Activated naive CD8-positive, alpha-beta T cell (primary cell): ENCODE measurements around the gene RABAC1.
"Not testable (repeated sequence)": the region's sequence is repeated elsewhere in the genome, so short reads cannot be mapped to it uniquely, and the experiment has no call there.

ENCODE experiments used
- H3K27ac Mint-ChIP-seq: one replicate; pipeline ENCODE4 v1.8.0; 2021; ENCODE audit warnings: mixed read lengths
- H3K27me3 Mint-ChIP-seq: one replicate; pipeline ENCODE4 v1.8.0; 2021; ENCODE audit warnings: mixed read lengths
- H3K36me3 Mint-ChIP-seq: one replicate; pipeline ENCODE4 v1.8.0; 2021; ENCODE audit warnings: mixed read lengths
- H3K4me1 Mint-ChIP-seq: one replicate; pipeline ENCODE4 v1.8.0; 2021; ENCODE audit warnings: low read depth, mixed read lengths
- H3K4me3 Mint-ChIP-seq: one replicate; pipeline ENCODE4 v1.8.0; 2021; ENCODE audit warnings: mild to moderate bottlenecking, mixed read lengths
- H3K9me3 Mint-ChIP-seq: one replicate; pipeline ENCODE4 v1.8.0; 2021; ENCODE audit warnings: low read depth, mixed read lengths

The RABAC1 gene

DNA sequence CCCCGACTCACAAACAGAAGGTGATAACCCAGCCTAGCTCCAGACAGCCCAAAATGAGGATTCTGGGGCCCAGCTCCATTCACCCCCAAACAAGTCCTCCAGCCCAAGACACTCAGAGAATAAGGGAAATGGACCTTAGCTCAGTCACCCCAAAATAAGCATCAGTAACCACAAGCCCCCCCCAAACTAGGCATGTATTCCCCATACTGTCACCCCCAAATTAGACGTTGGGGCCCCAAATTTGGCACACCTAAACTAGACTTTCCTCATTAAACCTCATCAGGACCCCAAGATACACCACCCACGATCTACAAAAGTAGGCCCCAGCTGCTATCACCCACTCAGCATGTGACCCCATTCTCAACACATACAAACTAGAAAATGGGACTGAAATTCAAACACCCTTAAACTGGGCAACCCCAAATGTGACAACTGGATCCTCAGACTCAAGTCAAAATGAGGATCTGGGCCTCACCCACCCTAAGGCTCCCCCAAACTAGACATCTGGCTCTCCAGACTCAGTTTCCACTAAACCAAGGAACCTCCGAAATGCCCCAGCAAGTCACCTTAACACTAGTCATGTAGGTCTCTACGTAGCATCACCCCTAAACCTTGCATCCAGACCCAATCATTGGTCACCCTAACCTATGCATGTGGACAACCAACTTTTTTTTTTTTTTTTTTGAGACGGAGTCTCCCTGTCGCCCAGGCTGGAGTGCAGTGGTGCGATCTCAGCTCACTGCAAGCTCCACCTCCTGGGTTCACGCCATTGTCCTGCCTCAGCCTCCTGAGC is 17.5 kb downstream of the RABAC1 start:
- no peaks in the 10 kb centered on the region for H3K36me3 Mint-ChIP-seq
- peak overlapping the region; percentile 64 for H3K4me3 Mint-ChIP-seq
- H3K9me3 Mint-ChIP-seq, result no peaks in the 10 kb centered on the region
- H3K27ac Mint-ChIP-seq, result peak overlapping the region; percentile 72
- no peaks in the 10 kb centered on the region for H3K27me3 Mint-ChIP-seq
- H3K4me1 Mint-ChIP-seq, result peaks cover 45% of the 10 kb centered on the region

DNA sequence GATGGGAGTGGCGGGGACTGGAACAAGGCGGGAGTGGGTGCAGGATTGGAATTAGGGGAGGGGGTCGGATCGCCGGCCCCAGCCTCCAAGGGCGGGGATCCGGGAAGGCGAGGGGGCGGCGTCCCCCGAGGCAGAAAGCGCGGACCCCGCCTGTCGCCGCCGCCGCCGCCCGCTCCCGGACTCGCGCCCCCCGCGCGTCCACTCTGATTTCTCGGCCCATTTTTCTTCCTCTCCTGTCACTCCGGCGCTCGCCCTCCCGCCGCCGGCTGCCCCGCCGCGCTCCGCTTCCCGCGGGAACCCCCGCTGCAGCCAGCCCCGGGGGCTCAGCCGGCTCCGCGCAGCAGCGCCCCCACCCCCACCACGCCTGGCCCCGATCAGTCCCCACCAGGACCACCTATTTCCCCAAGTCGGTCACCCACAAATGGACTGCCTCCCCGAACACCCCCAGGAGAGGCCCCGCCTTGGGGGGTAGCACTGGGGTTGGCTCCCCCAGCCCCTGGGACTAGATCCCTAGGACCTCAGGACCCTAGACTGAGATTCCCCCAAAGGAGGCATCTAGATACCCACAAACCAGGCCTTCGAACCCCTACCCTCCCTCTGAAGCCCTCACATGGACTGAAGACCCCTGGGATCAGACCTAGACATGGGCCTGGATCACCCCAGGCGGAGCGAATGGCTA is 18.3 kb downstream of the RABAC1 start:
- H3K27ac Mint-ChIP-seq, result peak overlapping the region; percentile 90
- H3K36me3 Mint-ChIP-seq, result no peaks in the 10 kb centered on the region
- H3K4me3 Mint-ChIP-seq, result peak overlapping the region; percentile 89
- H3K27me3 Mint-ChIP-seq, result no peaks in the 10 kb centered on the region
- no peaks in the 10 kb centered on the region for H3K9me3 Mint-ChIP-seq
- peaks cover 44% of the 10 kb centered on the region for H3K4me1 Mint-ChIP-seq

DNA sequence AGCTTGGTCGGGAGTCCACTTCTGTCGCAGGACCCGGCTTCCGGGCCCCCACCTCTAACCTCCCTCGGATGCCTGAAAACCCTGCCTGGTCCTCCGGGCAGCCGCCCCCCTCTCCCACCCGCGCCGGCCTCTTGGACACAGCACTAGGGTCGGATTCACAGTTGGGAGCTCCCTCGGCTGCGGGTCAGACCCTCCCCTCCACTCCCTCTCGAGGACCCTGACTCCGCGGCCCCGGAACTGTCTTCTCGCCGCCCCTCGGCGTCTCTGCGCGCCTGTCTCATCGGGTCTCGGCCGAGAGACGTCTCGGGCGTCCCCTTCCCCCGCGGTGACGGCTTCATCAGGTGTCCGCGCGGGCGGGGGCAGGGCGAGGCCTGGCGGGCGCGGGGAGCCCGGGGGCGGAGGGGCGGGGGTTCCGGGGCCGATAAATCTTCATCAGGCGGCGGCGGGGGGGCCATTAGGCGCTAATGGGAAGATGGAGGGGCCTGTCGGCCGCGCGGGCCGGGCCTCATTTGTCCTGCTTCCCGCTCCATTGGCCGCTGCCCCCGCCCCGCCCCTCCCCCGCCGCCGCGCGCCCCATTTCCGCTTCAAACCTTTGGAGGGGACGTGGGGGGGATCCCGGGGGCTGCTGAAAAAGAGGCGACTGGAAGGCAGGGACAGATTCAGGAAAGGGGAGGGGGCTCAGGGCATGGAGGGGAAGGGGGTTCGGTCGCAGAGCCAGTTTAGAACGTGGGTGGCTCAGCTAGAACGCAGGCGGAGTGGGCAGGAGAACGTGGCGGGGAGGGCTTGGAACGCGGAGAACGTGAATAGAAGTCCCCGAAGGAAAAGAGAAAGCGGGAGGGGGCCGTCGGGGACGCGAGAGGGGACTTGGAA is 19.0 kb downstream of the RABAC1 start:
- peak overlapping the region; percentile 90 for H3K27ac Mint-ChIP-seq
- H3K4me1 Mint-ChIP-seq, result peaks cover 40% of the 10 kb centered on the region
- H3K36me3 Mint-ChIP-seq, result no peaks in the 10 kb centered on the region
- no peaks in the 10 kb centered on the region for H3K9me3 Mint-ChIP-seq
- H3K27me3 Mint-ChIP-seq, result no peaks in the 10 kb centered on the region
- H3K4me3 Mint-ChIP-seq, result peak overlapping the region; percentile 89

DNA sequence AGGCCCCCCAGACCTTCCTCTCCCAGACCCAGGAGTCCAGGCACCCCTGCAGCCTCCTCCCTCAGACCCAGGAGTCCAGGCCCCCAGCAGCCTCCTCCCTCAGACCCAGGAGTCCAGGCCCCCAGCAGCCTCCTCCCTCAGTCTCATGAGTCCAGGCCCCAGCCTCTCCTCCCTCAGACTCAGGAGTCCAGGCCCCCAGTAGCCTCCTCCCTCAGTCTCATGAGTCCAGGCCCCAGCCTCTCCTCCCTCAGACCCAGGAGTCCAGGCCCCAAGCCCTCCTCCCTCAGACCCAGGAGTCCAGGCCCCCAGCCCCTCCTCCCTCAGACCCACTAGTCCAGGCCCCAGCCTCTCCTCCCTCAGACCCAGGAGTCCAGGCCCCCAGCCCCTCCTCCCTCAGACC is 19.9 kb downstream of the RABAC1 start:
- H3K4me3 Mint-ChIP-seq, H3K9me3 Mint-ChIP-seq, H3K27me3 Mint-ChIP-seq, H3K36me3 Mint-ChIP-seq, H3K27ac Mint-ChIP-seq: not testable (repeated sequence)
- H3K4me1 Mint-ChIP-seq, result peaks cover 40% of the 10 kb centered on the region

DNA sequence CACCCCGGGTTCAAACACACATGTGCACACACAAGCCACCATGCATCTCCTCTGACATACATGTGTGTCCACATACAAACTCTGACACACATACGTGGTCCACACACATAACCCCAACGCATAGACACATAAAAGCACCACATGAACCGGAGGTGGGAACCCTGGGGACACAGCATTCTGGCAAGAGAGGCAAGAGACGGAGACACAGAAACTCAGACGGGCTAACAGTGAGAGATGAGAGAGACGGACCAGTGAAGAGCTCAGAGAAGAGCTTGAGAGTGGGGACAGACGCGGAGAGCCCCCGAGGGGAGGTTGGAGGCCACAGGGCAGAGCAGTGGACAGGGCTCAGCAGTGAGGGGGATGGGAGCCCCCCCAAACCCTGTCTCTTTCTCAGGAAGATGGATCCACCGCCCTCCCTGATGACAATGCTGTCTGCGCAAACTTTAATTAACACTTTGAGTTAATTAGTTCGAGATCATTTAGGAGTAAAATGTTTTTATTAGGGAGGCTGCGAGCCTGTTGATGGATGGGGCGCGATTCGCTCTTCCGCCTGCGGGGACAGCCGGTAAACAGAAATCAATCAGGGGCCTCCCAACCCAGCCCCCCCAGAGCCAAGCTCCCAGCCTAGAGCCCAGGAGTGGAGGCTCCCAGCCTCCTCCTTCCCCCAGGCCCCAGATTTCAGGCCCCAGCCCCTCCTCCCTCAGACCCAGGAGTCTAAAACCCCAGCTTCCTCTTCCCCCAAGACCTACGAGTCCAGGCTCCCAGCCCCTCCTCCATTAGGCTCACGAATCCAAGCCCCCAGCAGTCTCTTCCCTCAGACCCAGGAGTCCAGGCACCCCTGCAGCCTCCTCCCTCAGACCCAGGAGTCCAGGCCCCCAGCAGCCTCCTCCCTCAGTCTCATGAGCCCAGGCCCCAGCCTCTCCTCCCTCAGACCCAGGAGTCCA is 21.3 kb downstream of the RABAC1 start:
- peaks cover 46% of the 10 kb centered on the region for H3K4me1 Mint-ChIP-seq
- peak overlapping the region; percentile 24 for H3K4me3 Mint-ChIP-seq
- H3K27ac Mint-ChIP-seq, result peak overlapping the region; percentile 80
- no peaks in the 10 kb centered on the region for H3K36me3 Mint-ChIP-seq
- no peaks in the 10 kb centered on the region for H3K9me3 Mint-ChIP-seq
- H3K27me3 Mint-ChIP-seq, result no peaks in the 10 kb centered on the region

DNA sequence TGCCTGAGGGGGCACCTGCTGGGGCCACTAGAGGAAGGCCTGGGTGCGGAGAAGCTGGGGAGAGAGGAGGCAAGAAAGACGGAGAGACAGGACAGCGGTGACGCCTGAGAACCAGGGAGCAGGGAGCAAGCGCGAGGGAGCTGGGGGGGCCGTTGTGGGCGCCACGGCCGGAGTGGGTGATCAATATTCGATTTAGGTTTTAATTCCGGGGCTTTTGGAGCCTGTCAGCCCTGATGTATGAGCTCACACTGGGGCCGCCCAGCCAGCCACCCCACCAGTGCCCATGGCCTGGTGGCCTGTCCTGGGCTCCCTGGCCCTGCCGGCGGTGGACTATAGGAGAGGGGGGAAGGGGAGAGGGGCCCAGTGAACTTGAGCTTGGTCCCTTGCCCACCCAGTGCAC is 22.2 kb downstream of the RABAC1 start:
- Mint-ChIP-seq H3K4me1 (peaks cover 47% of the 10 kb centered on the region), H3K36me3 (no peaks in the 10 kb centered on the region), H3K9me3 (no peaks in the 10 kb centered on the region), H3K27me3 (no peaks in the 10 kb centered on the region), H3K4me3 (no peak overlapping the region), H3K27ac (peak overlapping the region; percentile 25)

DNA sequence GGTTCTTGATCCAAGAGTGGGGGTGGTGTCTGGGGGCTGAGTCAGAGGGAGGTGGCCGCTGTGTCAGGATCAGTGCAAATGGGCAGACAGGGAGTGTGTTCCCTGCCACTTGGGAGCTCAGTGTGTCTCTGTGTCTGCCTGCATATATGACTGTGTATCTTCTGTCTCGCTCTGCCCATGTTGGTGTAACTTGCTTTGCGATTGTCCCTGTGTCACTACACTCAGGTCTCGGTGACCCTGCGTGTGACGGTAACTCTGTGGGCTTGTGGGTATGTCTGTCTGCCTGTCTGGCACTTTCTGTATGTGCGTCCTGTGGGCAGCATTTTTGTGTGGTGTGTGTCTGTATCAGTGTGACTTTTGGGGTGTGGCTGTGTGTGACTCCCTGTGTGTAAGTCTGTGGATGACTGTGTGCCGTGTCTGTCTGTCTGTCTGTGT is 22.7 kb downstream of the RABAC1 start:
- H3K27me3 Mint-ChIP-seq, result no peaks in the 10 kb centered on the region
- H3K36me3 Mint-ChIP-seq, result no peaks in the 10 kb centered on the region
- H3K27ac Mint-ChIP-seq, result peak overlapping the region; percentile 25
- no peaks in the 10 kb centered on the region for H3K9me3 Mint-ChIP-seq
- H3K4me1 Mint-ChIP-seq, result peaks cover 43% of the 10 kb centered on the region
- H3K4me3 Mint-ChIP-seq, result no peak overlapping the region

DNA sequence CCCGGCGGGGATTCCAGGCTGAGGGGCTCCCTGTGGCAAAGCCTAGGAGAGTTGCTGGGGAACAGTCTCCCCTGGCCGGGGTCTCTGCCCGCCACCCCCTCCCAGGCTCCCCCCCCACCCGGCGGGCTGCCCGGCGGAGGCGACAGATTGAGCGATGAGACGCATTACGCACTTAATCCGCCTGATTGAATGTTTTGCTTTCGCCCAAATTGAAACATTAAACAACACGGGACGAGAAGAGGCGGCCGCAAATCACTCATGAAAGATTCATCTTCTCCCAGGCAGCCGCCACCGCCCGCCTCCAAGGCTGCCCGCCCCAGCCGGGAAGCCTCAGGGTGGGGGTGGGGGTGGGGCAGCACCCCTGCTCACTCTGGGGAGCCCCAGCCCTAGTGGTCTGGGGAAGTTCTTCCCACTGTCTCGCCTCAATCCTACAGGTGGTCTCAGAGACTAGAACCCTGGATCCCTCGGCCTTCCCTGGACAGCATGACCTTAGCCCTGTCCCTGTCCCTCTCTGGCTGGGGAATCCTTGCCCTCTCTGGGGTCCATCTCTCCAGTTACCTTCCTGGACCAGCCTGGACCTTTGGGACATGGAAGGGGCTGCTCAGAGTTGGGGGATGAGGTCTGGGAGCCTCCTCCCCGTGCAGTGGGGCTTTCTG is 23.2 kb downstream of the RABAC1 start:
- H3K27me3 Mint-ChIP-seq, result no peaks in the 10 kb centered on the region
- peaks cover 45% of the 10 kb centered on the region for H3K4me1 Mint-ChIP-seq
- H3K4me3 Mint-ChIP-seq, result no peak overlapping the region
- no peak overlapping the region for H3K27ac Mint-ChIP-seq
- H3K36me3 Mint-ChIP-seq, result no peaks in the 10 kb centered on the region
- H3K9me3 Mint-ChIP-seq, result no peaks in the 10 kb centered on the region

DNA sequence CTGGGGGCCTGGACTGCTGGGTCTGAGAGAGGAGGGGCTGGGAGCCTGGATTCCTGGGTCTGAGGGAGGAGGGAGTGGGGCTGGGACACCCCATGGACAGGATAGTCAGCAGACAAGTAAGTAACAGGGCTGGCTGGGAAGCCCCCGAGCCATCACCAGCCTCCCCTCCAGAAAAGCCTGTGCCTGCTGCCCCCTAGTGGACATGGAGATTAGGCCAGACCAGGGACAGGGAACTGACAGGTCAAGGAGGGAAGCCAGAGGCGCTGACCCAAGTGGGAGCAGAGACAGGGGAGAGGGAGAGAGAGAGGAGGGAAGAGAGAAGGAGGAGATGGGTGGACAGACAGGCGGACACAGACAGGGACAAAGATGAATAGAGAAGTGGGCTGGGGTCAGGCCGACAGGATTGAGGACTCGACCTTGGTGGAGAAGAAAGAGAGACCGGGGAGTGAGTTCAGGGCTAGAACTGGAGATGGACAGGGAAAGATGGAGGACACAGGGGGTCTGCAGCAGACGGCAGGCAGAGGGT is 24.2 kb downstream of the RABAC1 start:
- Mint-ChIP-seq H3K27me3 (no peaks in the 10 kb centered on the region), H3K9me3 (no peaks in the 10 kb centered on the region), H3K4me1 (peaks cover 52% of the 10 kb centered on the region), H3K27ac (peak overlapping the region; percentile 79), H3K4me3 (peak overlapping the region; percentile 20), H3K36me3 (no peaks in the 10 kb centered on the region)

DNA sequence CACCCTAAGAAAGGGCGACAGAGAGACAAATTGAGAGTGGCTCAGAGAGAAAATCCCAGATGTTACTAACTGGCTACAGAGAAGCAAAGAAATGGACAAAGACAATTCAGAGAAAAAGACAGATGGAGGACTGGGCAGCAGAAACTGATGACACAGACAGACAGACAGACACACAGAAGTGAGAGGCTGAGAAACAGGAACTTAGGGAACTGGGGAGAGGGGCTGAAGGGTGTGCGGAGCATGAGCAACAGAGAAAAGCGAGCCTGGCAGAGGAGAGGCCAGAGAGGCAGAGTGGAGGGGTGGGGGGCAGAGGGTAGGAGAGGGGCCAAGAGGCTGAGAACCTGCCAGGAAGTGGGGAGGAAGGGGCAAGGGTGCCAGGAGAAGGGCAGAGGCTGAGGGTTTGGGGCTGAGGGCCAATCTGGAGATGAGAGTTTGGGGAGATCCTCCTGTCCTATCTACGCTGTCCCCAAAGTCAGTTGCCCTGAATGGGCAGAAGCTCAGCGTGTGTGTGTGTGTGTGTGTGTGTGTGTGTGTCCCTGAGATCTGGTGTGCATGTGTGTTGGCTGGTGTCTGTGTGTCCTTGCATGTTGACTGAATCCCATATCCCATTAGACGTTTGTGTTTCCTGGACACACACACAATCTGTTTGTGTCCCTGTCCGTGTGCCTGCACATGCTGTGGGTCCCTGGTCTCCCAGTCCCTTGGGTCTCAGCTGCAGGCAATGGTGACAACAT is 25.3 kb downstream of the RABAC1 start:
- H3K27me3 Mint-ChIP-seq, result no peaks in the 10 kb centered on the region

DNA sequence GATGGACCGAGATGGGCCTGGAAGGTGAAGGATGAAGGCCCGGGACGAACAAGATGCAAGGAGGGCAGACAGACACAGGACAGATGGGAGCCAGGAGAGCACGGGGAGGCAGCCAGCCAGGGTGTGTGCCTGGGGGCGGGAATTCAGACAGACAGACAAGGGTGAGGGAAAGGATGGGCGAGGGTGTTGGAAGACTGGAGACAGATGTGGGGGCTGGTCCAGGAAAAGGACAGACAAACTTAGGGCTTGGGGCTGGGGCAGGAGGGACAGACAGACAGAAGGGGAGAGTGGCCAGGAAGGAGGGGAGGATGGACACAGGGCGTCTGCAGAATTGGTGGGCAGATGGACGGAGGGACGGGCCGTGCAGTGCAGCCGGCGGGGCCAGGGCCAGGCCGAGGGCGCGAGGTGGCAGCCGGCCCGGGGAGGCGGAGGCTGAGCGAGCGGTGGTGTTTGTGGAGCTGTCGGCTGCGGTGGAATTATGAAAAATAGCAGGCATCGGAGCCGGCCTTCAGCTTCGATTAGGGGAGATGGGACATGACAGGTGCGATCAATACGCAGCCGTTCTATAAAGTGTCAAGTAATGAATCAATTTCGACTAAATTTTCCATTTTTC is 26.3 kb downstream of the RABAC1 start:
- Mint-ChIP-seq H3K36me3 (no peaks in the 10 kb centered on the region), H3K4me1 (peaks cover 63% of the 10 kb centered on the region), H3K9me3 (no peaks in the 10 kb centered on the region), H3K4me3 (no peak overlapping the region), H3K27ac (no peak overlapping the region), H3K27me3 (no peaks in the 10 kb centered on the region)

More for the DNA sequence above, 25.3 kb downstream of the RABAC1 start:
- Mint-ChIP-seq H3K27ac (peak overlapping the region; percentile 75), H3K36me3 (no peaks in the 10 kb centered on the region), H3K9me3 (no peaks in the 10 kb centered on the region), H3K4me1 (peaks cover 61% of the 10 kb centered on the region), H3K4me3 (no peak overlapping the region)

DNA sequence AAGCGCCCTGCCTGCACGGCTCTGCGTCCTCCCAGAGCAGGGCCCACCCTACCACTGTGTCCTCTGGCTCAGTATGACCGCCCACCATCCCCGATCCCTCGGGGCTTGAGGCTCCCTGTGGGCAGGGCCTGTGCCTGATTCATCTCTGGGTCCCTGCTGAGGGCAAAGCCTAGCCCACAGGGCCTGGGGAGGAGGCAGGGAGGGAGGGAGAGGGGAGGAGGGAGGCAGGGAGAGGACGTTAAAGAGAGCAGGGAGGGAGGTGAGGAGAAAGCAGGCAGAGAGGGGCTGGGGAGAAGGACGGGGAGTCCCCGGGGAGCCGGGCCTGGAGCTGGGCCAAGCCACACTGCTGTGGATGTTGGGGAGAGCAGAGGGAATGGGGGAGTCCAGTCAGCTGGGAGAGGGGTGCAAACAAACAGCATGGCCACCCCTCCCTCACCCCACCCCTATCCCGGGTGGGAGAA is 26.8 kb downstream of the RABAC1 start:
- Mint-ChIP-seq H3K27ac (no peak overlapping the region), H3K27me3 (no peaks in the 10 kb centered on the region), H3K9me3 (no peaks in the 10 kb centered on the region), H3K4me3 (no peak overlapping the region), H3K4me1 (peaks cover 59% of the 10 kb centered on the region), H3K36me3 (no peaks in the 10 kb centered on the region)
